Renal cortical epithelial cell (primary cell): ENCODE results near the gene OPCML. TPM values are rescaled to one million over a fixed set of nuclear protein-coding genes. Genes with fewer than 3 reads are reported as not detected.

ENCODE experiments used
- DNase-seq: peaks from one replicate; pipeline ENCODE4 v3.0.0-alpha.2; 2011; ENCODE audit warnings: low read depth
- total RNA-seq: library from RNA; depleted of rRNA; stranded (reverse); fragments of >200 nt; gene quantifications from 2 replicates; pipeline ENCODE4 v1.2.3, GENCODE V29; 2014

OPCML gene
- total RNA-seq, 1 donor from 2014 or later = not detected

DNA sequence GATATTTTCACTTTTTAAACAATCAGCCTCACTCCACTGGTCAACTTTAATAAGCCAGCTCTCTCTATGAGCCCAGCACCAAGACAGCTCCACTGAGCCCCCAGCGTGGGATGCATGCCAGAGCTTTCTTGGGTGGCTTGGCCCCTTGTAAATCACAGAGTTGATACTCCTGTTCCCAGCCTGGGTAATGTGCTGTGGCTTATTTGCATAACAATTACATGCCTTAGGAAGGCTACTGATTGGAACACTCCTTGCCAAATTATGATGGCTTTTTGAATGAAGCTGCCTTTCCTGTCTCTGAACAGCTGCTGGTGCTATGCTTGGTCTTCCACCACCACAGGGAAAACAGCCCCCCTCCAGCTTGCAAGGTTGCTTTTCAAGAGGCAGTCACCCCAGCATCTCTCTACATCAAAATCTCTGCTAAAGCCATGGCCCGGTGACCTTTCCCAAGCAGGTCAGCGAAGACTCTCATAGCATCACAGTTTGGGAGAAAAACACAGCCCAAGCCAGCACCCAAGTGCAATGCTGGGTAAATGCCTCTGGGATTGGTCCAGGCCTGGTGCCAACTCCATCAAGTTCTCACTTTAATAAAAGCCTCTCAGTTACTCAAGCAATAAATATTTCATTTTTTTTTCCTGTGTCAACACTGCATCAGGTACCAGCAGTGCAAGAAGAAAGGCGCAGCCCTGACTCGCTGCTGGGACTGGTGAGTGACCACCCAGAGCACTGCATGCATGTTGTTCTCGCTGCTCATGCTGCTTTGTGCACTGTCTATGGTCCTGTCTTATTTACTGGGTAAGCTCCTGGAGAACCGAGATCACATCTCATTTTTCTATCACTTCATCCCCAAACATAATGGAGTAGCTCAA is 549.3 kb downstream of the OPCML start:
- DNase-seq = no peak

DNA sequence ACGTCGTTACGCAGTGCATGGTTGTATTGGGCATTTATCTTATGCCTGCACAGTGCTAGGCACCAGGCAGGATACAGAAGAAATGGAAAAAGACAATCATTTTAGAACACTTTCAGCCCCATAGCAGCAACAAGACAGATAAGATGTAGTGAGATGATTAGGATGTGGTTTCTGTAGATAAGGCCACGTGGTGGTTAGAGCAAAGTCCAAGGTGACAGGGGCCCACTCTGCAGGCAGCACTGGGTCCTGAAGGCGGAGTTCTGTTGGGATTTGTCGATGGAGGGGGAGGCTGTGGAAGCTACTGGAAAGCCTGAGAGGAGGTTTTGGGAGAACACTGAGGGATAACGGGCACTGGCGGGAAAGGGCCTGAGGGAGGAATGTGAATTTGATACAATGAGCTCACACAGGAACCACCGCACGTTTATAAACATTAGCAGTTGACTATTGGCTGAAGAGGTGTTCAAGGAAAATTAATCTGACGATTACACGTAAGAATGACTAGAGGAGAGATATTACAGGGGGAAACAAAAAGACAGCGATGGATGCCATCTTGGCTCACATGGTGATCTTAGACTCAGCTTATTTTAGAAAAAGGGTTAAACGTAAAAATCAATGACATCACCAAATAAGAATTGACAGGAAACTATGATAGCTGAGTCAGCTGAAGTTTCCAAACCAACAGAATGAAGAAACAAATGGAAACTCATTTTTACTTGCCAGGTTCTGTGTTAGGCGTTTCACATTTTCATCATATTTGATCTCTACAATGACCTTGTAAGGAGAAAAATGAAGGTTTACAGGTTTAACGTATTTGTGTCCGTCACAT is 551.0 kb downstream of the OPCML start:
- no peak for DNase-seq

DNA sequence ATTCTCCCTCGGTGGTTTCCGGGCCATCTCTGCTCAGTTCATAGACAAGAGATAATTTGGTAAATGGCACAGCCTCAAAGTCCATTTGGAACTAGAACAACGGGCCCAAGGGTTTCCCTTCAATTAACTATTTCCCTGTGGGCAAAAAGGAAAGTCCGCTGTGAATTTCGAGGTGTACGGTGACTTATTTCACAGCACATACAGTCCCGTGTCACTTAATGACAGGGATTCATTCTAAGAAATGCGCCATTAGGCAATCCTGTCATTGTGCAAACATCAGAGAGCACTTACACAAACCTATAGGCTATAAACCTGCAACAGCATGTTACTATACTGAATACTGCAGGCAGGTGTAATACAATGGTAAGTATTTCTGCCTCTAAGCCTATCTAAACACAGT is 551.6 kb downstream of the OPCML start:
- DNase-seq = no peak

DNA sequence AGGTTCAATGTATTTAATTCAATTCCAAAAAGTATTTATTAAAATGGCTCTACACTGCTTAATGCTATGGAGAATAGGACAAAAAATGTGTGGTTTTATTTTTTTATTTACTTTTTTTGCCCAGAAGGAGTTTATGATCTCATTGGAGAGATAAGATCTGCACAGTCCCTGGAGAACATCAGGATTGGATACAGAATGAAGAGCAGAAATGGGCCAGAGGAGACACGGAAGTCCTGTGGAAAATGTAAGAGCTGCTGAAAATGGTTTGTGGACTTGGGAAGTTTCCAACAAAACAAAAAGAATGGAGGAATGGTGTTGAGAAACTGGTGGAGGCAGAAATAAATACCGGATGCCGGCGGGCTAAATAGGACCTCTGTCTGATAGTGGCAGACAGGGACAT is 554.6 kb downstream of the OPCML start:
- DNase-seq = no peak

DNA sequence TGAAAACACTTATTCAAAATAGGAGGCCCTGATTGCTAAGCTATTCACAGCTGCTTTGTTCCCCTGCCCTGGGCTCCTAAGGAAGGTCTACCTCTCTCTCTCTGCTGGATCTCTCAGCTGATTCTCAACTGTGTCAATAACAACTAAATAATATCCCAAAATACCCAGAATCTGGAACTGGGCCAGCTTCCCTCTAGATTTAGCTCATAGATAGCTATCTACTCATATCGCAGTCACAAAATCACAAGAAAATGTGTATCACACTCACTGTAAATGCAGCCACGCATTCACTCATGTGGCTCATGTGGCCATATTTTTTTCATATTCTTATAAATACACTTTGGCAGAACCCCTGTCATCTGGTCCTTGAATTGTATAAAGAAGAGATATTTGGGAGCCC is 555.1 kb downstream of the OPCML start:
- DNase-seq = no peak

DNA sequence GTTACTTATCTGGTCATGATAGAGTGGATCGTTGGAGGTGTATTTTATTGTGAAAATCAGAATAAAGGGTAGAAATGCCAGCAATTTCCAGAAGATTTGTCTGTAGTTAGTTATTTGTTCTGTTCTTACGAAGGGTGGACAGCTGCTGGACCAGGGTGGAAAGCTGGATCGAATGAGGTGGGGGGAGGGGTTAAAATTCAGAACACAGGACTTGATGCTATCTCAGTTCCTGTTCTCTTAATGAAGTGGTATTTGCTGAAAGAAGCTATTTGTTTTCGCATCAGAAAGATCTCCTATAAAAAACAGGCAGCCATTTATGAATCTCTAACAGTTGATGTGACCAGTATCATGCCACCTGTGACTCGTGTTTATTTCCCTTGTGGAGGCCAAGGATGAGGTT is 556.2 kb downstream of the OPCML start:
- no peak for DNase-seq

DNA sequence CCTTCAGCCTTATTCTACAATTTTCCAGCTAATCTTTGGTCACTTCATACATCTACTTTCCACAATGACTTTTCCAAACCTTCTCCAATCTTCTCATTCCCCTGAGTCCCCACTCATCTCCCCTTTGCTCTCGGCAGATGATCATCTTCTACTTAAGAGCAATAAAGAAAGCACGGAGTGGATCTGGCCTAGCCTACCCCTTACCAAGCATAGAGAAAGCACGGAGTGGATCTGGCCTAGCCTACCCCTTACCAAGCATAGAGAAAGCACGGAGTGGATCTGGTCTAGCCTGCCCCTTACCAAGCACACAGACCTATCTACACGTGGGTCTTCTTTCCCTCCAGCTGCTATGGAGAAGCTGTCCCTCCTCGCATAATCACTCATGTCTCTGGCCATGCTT is 558.6 kb downstream of the OPCML start:
- no peak for DNase-seq

DNA sequence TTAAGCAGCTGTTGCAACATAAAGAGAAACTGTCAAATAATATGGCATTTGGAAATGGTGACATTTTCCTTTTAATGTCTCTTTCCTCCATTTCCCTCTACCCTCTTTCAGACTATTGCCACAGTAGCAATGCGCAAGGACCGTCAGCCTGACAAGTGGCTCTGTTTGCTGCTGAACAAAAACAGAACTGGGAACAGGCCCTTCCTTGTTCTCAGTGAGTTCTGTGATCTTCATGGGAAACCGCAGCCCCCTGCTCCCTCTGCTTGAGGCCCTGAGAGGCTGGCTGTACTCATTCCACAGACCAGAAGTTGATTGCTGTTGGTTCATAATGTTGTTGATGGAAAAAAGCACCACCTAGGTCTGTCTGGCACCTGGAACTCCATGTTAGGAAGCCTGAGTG is 559.7 kb downstream of the OPCML start:
- no peak for DNase-seq

DNA sequence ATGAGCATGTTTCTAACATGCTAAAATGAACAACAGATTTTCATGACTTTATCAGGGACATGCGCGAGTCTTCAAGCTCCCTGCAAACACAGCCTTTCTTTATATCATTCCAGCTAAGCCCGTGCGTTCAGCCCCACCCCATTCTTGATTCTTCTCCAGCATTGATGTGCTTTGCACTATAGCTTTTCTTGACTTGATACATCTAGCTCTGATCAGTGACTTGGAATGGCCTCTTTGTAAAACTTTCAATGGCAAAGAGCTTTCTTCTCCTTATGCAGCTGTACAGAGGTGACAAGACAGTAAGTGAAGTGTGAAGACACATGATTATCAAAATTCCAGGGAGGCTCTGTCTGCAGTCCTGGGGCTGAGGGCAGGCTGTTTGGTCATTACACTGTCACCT is 561.0 kb downstream of the OPCML start:
- DNase-seq = no peak

DNA sequence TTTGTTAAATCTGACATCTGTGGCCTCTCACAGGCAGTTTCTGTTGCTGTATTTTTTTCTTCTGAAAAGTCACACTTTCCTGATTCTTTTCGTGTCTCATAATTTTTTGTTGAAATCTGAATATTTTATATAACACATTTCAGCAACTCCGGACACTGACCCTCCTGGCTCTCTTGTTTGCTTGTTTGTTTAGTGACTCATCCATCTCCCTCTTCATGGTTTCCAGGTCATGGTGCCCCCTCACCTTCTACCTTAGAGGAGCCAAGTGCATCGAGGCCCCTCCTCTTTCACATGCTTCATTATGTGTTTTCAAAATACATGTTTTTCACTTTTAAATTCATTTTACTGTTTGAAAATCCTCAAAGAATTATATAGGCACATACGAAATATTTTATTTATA is 562.4 kb downstream of the OPCML start:
- no peak for DNase-seq

DNA sequence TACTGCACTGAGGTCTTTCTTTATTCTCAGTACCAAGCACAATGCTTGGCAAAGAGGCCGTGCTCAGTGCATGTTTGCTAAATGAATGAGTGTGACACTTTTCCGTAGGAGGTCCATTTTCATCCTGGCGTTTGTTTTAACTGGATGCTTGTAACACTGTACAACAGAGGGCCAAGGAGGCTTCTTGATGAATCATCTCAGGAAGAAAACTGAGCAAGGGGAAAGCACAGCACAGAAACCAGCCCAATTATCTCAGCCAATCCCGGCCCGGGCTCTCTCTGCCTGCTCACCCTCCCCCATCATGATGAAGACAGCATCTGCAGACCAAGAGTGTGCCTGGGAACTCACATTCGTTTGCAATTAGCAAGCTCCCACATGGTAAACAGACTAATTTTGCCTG is 570.3 kb downstream of the OPCML start:
- no peak for DNase-seq

DNA sequence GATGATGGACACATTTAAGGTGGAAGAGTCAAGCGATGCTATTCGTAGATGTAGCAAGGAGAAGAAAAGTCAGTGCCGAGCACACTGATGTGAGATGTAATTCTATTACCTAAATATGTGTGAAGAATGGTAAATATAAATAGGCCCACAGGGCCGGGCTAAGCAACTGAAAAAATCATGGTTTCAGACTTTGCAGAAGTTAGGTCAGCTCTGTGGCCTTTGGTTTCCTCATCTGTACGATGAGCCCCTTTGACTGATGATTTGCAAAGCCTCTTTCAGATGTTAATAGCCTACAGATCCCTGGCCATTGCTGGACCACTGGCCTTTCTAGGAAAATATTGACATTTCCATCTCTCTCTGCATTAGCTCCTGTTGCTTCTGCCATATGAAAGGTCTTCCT is 570.8 kb downstream of the OPCML start:
- DNase-seq = no peak

DNA sequence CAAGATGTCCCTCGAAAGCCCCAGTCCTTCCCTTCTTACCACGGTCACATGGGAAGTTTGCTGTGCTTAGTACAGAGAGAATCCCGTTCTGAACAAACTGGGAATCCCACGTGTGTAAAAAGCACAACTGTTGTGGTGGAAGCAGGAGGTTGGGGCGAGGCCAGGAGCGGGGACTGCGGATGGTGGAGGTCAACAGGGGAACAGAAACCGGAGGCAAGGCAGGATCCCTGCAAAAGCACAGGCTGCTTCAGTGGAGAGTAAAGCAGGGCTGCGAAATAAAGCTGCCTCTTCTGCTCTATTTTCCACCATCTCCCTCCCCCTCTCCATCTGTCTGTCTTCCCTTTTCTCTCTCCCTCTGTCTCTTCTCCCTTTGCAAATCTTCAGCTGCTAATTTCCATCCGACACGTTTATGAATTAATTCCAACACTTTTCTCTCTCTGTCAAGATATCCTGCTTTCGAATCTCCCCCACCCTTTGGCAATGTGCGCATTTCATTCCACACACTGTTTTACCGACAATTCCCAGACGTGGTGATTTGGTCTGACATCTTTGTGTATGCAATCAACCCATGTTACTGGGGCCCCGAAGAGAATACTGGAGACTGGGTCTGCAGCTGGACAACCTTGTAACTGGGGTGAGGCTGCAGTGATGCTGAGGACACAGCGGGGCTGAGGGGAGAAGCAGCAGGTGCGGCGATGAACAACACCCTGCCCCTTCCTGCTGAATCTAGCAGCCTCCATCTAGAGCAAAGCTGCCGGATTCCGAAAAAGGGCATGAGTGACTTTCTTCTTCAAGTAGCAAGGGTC is 571.8 kb downstream of the OPCML start:
- no peak for DNase-seq

DNA sequence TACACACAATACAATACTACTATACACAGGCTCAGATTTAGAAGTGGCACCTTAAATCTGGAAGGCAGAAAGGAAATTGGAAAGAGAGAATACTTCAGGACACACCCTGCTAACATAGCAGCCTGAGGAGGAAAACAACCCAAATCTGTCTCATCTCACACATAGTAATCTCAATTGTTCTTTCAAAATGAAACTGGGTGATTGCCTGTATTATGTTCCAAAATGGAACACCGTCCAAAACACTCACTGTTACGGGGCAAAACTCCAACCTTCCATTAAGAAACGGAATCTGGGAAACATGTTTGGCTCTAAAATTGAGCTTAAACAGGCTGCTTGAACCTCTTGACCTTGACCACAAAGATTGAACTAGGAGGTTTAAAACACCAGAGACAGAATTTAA is 572.6 kb downstream of the OPCML start:
- DNase-seq = no peak

DNA sequence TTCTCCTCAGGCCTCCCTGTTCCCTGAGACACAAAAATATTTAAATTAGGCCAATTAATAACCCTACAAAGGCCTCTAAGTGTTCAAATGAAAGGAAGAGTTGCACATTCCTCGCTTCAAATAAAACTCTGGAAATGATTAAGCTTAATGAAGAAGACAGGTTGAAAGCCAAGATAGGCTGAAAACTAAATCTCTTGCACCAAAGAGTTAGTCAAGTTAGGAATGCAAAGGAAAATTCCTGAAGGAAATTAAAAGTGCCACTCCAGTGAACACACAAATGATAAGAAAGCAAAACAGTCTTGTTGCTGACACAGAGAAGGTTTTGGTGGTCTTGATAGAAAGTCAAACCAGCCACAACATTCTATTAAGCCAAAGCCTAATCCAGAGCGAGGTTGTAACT is 574.4 kb downstream of the OPCML start:
- no peak for DNase-seq

DNA sequence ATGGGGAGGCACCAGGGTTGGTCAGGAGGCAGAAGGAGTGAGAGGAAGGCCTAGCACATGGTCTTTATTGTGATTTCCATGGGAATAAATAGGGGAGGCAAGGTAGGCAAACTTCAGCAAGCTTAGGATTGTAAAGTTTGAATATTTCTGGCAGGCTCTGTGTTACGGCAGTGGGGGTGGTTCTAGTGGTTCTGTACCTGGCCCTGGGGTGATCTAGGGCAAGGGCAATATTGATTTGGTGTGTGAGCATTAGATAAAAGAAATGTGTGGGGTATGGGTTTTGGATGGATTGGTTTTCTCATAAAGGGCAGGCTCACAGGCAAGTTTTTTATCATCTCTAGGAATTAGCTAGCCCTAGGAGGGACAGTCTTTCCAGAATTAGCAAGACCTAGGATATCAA is 584.0 kb downstream of the OPCML start:
- no peak for DNase-seq

DNA sequence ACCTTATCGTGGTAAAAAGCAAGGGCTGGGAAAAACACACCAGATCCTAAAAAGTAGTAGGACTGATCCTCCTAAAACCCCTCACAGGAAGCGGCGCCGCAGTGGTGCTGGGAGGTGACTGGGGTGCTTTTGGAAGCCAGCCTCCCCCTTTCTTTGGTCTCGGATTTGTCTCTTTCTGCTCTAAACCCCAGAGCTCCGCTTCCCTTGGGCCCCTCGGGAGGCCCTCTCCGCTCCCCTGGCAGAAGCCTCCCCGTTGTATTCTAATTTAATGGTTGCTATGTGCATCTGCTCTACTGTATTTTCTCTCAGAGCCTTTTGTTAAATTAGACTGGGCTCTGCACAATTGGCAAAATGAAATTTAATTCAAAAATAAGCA is 587.7 kb downstream of the OPCML start:
- DNase-seq = no peak

DNA sequence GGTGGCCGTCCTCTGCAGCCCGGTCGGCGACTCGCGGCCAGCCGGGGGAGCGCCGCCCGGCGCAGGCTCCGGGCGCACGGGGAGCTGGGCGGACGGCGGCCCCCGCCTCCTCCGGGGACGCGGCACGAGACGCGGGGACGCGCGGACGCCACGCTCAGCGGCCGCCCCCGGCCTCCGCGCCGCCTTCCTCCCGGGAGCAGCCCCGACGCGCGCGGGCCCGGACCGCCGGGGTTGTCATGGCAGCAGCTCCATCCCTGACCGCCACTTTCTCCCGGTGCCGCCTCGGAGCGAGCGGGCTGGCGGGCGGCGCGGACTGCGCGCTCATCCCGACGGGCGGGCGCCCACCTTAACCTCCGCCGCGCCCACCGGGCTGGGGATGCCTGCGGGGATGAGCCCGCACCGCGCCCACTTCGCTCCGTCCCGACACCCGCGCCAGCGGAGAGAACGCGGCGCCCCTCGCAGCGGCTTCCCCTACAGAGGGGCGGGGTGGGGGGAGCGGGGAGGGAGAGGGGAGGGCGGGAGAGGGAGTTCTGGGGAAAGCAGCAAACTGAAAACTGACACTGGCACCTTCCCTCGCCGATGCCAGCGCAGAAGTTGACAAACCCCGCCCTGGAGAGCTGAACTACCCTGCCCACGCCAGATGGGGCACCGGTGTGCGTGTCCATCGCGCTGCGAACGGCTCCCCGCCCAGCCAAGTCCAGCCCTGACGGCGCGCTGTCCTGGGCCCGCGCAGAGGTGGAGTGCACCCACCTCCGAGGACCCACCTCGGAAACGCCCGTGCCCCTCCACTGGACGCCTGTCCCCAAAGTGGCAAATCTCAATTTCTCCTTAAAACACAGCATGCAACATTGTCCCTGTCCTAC is 588.4 kb downstream of the OPCML start:
- no peak for DNase-seq

DNA sequence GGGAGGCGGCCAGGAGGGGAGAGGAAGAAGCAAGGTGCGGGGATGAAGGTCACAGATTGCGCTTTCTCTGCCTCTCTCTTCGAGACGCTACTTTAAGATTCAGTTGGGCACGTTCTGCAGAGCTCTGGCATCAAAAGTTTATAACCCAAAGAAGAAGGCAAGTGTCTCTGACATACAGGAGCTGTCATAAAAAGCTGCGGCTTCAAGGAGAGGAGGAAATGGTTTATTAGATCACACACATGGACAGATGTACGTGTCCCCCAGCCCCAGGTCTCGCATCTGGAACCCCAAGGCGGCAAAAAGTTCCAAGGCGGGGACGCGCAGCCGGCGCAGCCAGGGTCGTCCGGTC is 589.0 kb downstream of the OPCML start:
- no peak for DNase-seq

DNA sequence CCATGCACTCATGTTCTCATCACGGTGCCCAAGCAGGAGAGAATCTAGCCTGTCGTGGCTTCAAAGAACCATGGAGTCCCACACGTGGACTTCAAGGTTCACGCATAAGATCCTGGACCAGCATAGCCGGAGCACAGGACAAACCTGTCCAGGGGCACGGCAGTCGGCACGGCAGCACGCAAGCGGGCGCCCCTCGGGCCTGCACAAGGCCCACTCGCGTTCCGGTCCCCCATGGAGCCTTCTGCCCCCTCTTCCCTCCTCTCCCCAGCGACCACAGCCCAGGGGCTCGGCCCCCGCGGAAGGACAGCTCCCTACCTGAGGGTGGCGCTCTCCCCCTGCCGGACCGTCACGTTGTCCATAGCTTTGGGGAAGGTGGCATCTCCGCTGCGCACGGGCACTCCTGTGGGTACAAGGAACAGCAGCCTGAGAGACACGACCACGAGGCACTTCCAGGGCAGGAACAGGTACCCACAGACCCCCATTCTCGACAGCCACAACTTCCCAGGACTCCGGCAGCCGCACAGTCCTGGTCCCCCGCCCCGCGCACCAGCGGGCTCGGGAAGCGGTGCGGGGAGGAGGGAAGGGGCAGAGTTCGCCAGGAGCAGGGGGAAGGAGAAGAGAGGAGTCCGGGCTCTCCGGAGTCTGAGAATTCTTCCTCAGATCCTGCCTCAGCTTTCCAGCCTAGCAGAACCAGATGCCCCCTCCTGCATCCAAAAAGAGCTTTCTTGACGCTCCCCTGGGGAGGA is 589.5 kb downstream of the OPCML start:
- no peak for DNase-seq

DNA sequence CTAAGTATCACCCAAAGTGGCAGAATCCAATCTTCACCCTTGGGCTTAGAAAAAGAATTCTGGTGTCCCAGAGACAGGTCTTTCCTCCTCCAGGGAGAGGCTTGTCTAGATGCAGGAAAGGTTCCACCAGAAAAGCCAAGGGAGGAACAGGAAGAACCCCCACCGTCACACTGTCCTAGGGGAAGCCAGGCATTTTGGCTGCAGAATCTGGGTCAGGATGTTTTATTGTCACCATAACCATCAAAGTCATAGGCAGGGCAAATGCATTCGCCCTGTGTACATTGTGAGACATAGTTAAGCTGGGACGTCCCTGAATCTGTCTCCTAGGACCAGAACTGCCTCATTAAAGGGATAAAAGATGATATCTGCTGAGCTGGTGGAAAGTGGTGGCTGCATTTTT is 590.5 kb downstream of the OPCML start:
- no peak for DNase-seq
